H7 (cell line): Measurements from ENCODE around the gene PSG4. TPM values are rescaled to one million over a fixed set of nuclear protein-coding genes. Genes with fewer than 3 reads are reported as not detected.
"Not testable (repeated sequence)": the region's sequence is repeated elsewhere in the genome, so short reads cannot be mapped to it uniquely, and the experiment has no call there.

Experiments
- DNase-seq: peaks from one replicate; pipeline ENCODE4 v3.0.0; 2012
- H3K27me3 ChIP-seq: 2 replicates; pipeline ENCODE4 v1.6.0; 2011; ENCODE audit warnings: mild to moderate bottlenecking, low read length; ENCODE audit not compliant: control insufficient read depth, insufficient read depth
- H3K36me3 ChIP-seq: replicated peaks from 2 replicates; pipeline ENCODE4 v1.5.1; 2011; ENCODE audit warnings: low read length; ENCODE audit not compliant: control insufficient read depth, insufficient read depth
- H3K4me3 ChIP-seq: 2 replicates; pipeline ENCODE4 v1.5.1; 2011; ENCODE audit warnings: low read depth, mild to moderate bottlenecking, control low read depth, low read length, moderate library complexity; ENCODE audit not compliant: insufficient read depth
- total RNA-seq: library from RNA; depleted of rRNA; stranded (reverse); fragments of >200 nt; shearing (Covaris generic); gene quantifications from 2 replicates; pipeline ENCODE4 v1.2.3, GENCODE V29; 2014

The PSG4 gene
- total RNA-seq, 1 experiment from 2014 or later: not detected

GRCh38 chr19:43219136-43219535 is 13.7 kb upstream of the PSG4 start:
- DNase-seq, H3K36me3 ChIP-seq, H3K27me3 ChIP-seq, H3K4me3 ChIP-seq: not testable (repeated sequence)

GRCh38 chr19:43215881-43216280 is 10.4 kb upstream of the PSG4 start:
- not testable (repeated sequence) for H3K27me3 ChIP-seq, H3K4me3 ChIP-seq, H3K36me3 ChIP-seq, DNase-seq

GRCh38 chr19:43207991-43208390 is 2.6 kb upstream of the PSG4 start:
- DNase-seq: no peak
- H3K36me3 ChIP-seq: no peaks in the 10 kb centered on the region
- H3K27me3 ChIP-seq: no peaks in the 10 kb centered on the region

GRCh38 chr19:43207174-43207573 is 1.7 kb upstream of the PSG4 start:
- not testable (repeated sequence) for H3K4me3 ChIP-seq, H3K36me3 ChIP-seq, H3K27me3 ChIP-seq
- peak; percentile 2 for DNase-seq

More at GRCh38 chr19:43207991-43208390, 2.6 kb upstream of the PSG4 start:
- no peak overlapping the region for H3K4me3 ChIP-seq

GRCh38 chr19:43203611-43204010 is 1.8 kb downstream of the PSG4 start:
- not testable (repeated sequence) for H3K36me3 ChIP-seq, DNase-seq, H3K4me3 ChIP-seq, H3K27me3 ChIP-seq

- not testable (repeated sequence) for H3K27me3 ChIP-seq, H3K4me3 ChIP-seq, DNase-seq, H3K36me3 ChIP-seq
Measured at GRCh38 chr19:43201891-43202290, 3.5 kb downstream of the PSG4 start.

GRCh38 chr19:43201337-43201801 is 4.1 kb downstream of the PSG4 start:
- not testable (repeated sequence) for DNase-seq, H3K4me3 ChIP-seq, H3K36me3 ChIP-seq

GRCh38 chr19:43198686-43199419 is 6.6 kb downstream of the PSG4 start:
- H3K4me3 ChIP-seq, DNase-seq, H3K36me3 ChIP-seq, H3K27me3 ChIP-seq: not testable (repeated sequence)

More at GRCh38 chr19:43201337-43201801, 4.1 kb downstream of the PSG4 start:
- H3K27me3 ChIP-seq: not testable (repeated sequence)

- DNase-seq, H3K27me3 ChIP-seq, H3K4me3 ChIP-seq, H3K36me3 ChIP-seq: not testable (repeated sequence)
Measured at GRCh38 chr19:43197666-43198397, 7.6 kb downstream of the PSG4 start.

- H3K36me3 ChIP-seq, DNase-seq, H3K4me3 ChIP-seq, H3K27me3 ChIP-seq: not testable (repeated sequence)
Measured at GRCh38 chr19:43194397-43194796, 11.0 kb downstream of the PSG4 start.

- not testable (repeated sequence) for H3K36me3 ChIP-seq, DNase-seq, H3K27me3 ChIP-seq, H3K4me3 ChIP-seq
Measured at GRCh38 chr19:43192381-43193155, 12.9 kb downstream of the PSG4 start.

GRCh38 chr19:43188092-43188491 is 17.3 kb downstream of the PSG4 start:
- DNase-seq, H3K27me3 ChIP-seq, H3K4me3 ChIP-seq, H3K36me3 ChIP-seq: not testable (repeated sequence)

- not testable (repeated sequence) for H3K36me3 ChIP-seq, DNase-seq, H3K27me3 ChIP-seq, H3K4me3 ChIP-seq
Measured at GRCh38 chr19:43186311-43186935, 19.0 kb downstream of the PSG4 start, which contains the start of gene PSG5. PSG5 (minus strand) TSS chr19:43186536; CDS start chr19:43186405, 131 bp downstream.
